Natural killer cell (primary cell): ENCODE results near the gene TOR1AIP2. TPM values are rescaled to one million over a fixed set of nuclear protein-coding genes. Genes with fewer than 3 reads are reported as not detected.

Experiments used
- ATAC-seq, 3 donors: fragments of 150-1000 bp in 2 of 3; fragments of 200-7000 bp in 1 of 3; cut with Tn5 transposase; 1 replicate in 1 of 3; 2 replicates in 2 of 3; pipeline ENCODE4 v1.10.0; 2021; ENCODE audit warnings: mild to moderate bottlenecking in 2 of 3, moderate library complexity in 2 of 3
- DNase-seq, 2 donors: peaks; one replicate each; pipeline versions ENCODE4 v3.0.0 to v3.0.0-alpha.2; 2013 to 2021; ENCODE audit warnings: mixed read lengths in 1 of 2
- H3K27ac ChIP-seq: one replicate; pipeline ENCODE4 v1.5.1; 2013; ENCODE audit warnings: mild to moderate bottlenecking, low read length
- H3K27me3 ChIP-seq: one replicate; pipeline ENCODE4 v1.6.1; 2013; ENCODE audit warnings: low read length; ENCODE audit not compliant: control insufficient read depth, insufficient read depth
- H3K36me3 ChIP-seq: one replicate; pipeline ENCODE4 v1.6.1; 2013; ENCODE audit warnings: low read length; ENCODE audit not compliant: control insufficient read depth, insufficient read depth
- H3K4me1 ChIP-seq: one replicate; pipeline ENCODE4 v1.6.1; 2013; ENCODE audit warnings: low read length; ENCODE audit not compliant: control insufficient read depth, insufficient read depth
- H3K4me3 ChIP-seq: one replicate; pipeline ENCODE4 v1.5.1; 2013; ENCODE audit warnings: low read length
- H3K9me3 ChIP-seq: one replicate; pipeline ENCODE4 v1.6.1; 2013; ENCODE audit warnings: low read length; ENCODE audit not compliant: control insufficient read depth, insufficient read depth
- H3K27ac Mint-ChIP-seq, 2 donors: one replicate each; pipeline ENCODE4 v1.8.0; 2022; ENCODE audit warnings: mild to moderate bottlenecking in 2 of 2, mixed read lengths in 2 of 2, moderate library complexity in 1 of 2
- H3K27me3 Mint-ChIP-seq, 2 donors: one replicate each; pipeline ENCODE4 v1.8.0; 2022; ENCODE audit warnings: low read depth in 2 of 2, mixed read lengths in 2 of 2
- H3K36me3 Mint-ChIP-seq: one replicate; pipeline ENCODE4 v1.8.0; 2022; ENCODE audit warnings: mixed read lengths
- H3K4me1 Mint-ChIP-seq, 2 donors: one replicate each; pipeline ENCODE4 v1.8.0; 2022; ENCODE audit warnings: mixed read lengths in 2 of 2
- H3K4me3 Mint-ChIP-seq: one replicate; pipeline ENCODE4 v1.8.0; 2022; ENCODE audit warnings: mild to moderate bottlenecking, moderate library complexity, mixed read lengths
- H3K9me3 Mint-ChIP-seq, 2 donors: one replicate each; pipeline ENCODE4 v1.8.0; 2022; ENCODE audit warnings: mixed read lengths in 2 of 2
- CTCF ChIP-seq: fragments of 200-600 bp; IDR thresholded peaks from one replicate; pipeline ENCODE4 v1.8.0; 2022; ENCODE audit warnings: antibody characterized with exemption
- WGBS: methylation state at CpG from one replicate; pipeline ENCODE4 v1.1.7; 2013; ENCODE audit warnings: missing lambda C conversion rate; ENCODE audit not compliant: insufficient coverage; 5-methylcytosine and 5-hydroxymethylcytosine counted together
- intact Hi-C: fragments of 100-400 bp; cut with micrococcal nuclease; formaldehyde crosslinking; loops from one replicate; pipeline ENCODE4 v1.14.2; 2022
- total RNA-seq, 4 donors: library from RNA; stranded (reverse); fragments of 120-200 nt in 1 of 4; gene quantifications; one replicate each; pipeline versions ENCODE4 v1.2.3 to v1.2.4, GENCODE V29; 2013 to 2022

Gene TOR1AIP2
- total RNA-seq, 3 donors from 2014 or later (not counting 1 experiment from before 2014, with no cell fraction given) = 68.6 to 74.2 (median 71.7) TPM

GRCh38 chr1:179871940-179872339 is 5.7 kb downstream of the TOR1AIP2 start:
- Mint-ChIP-seq H3K36me3 (peaks cover 7% of the 10 kb centered on the region), H3K27ac (peak overlapping the region in 1 of 2 donors; percentile 3), H3K9me3 (no peaks in the 10 kb centered on the region), H3K4me1 (peaks cover 45 to 47% of the 10 kb centered on the region in 2 donors), H3K27me3 (no peaks in the 10 kb centered on the region), H3K4me3 (no peak overlapping the region)
- no peaks in the 10 kb centered on the region for H3K9me3 ChIP-seq
- TF ChIP-seq CTCF = no peak
- intact Hi-C loops = no loop called here
- no peak for ATAC-seq
- WGBS = 68% methylated on average over 1 of the region's 1 CpG
- H3K27ac ChIP-seq = no peak overlapping the region
- H3K36me3 ChIP-seq = peaks cover 11% of the 10 kb centered on the region
- DNase-seq = no peak
- H3K4me3 ChIP-seq = no peak overlapping the region
- no peaks in the 10 kb centered on the region for H3K27me3 ChIP-seq
- peaks cover 1% of the 10 kb centered on the region for H3K4me1 ChIP-seq

GRCh38 chr1:179870870-179871269 is 6.7 kb downstream of the TOR1AIP2 start:
- Mint-ChIP-seq H3K36me3 (peaks cover 7% of the 10 kb centered on the region), H3K4me3 (no peak overlapping the region), H3K27me3 (no peaks in the 10 kb centered on the region), H3K27ac (no peak overlapping the region), H3K9me3 (no peaks in the 10 kb centered on the region), H3K4me1 (peaks cover 39 to 40% of the 10 kb centered on the region in 2 donors)
- no peaks in the 10 kb centered on the region for H3K27me3 ChIP-seq
- ATAC-seq (no peak), DNase-seq (no peak)
- H3K9me3 ChIP-seq = no peaks in the 10 kb centered on the region
- intact Hi-C loops = no loop called here
- no peak overlapping the region for H3K27ac ChIP-seq
- H3K36me3 ChIP-seq = peaks cover 15% of the 10 kb centered on the region
- TF ChIP-seq CTCF = no peak
- no peak overlapping the region for H3K4me3 ChIP-seq
- 100% methylated on average over 1 of the region's 1 CpG for WGBS
- H3K4me1 ChIP-seq = no peaks in the 10 kb centered on the region

- ATAC-seq (peak in 2 of 3 donors; percentile 77 to 89), DNase-seq (peak; percentile 35 to 73)
- Histone ChIP-seq H3K27ac (no peak overlapping the region), H3K27me3 (no peaks in the 10 kb centered on the region), H3K4me1 (no peaks in the 10 kb centered on the region), H3K36me3 (peaks cover 29% of the 10 kb centered on the region), H3K9me3 (no peaks in the 10 kb centered on the region), H3K4me3 (no peak overlapping the region)
- peaks cover 12% of the 10 kb centered on the region for H3K36me3 Mint-ChIP-seq
- WGBS = 16% methylated on average over 1 of the region's 1 CpG
- no peaks in the 10 kb centered on the region for H3K27me3 Mint-ChIP-seq
- intact Hi-C loops = loop anchor here (1.0 to 10.0 kb wide), 3 partner anchors 157 to 615 kb away; no protein-coding TSS in a partner anchor
- H3K4me1 Mint-ChIP-seq = peaks cover 16 to 24% of the 10 kb centered on the region in 2 donors
- no peaks in the 10 kb centered on the region for H3K9me3 Mint-ChIP-seq
- H3K27ac Mint-ChIP-seq = peak overlapping the region in 1 of 2 donors; percentile 52
- TF ChIP-seq CTCF = peak; percentile 79
- H3K4me3 Mint-ChIP-seq = no peak overlapping the region
Observed at GRCh38 chr1:179867493-179868330, 9.9 kb downstream of the TOR1AIP2 start.
